PFSK-1 (cell line): ENCODE data around the gene OTC.

Experiments
- FOXP2 ChIP-seq: optimal IDR thresholded peaks from 2 replicates; pipeline ENCODE3; 2011; ENCODE audit warnings: borderline replicate concordance, control low read depth, inconsistent platforms; ENCODE audit not compliant: insufficient read depth; ENCODE audit errors: extremely low read length, extremely low read depth
- POLR2AphosphoS5 ChIP-seq: IDR thresholded peaks from 2 replicates; pipeline ENCODE4 v1.6.1; 2012; ENCODE audit warnings: low read depth, mild to moderate bottlenecking, control low read depth, low read length, moderate library complexity
- REST ChIP-seq, 2 experiments: IDR thresholded peaks; 2 replicates each; pipeline versions ENCODE4 v1.6.1 to v1.8.0; 2011 to 2012; ENCODE audit warnings: low read depth in 2 of 2, low read length in 2 of 2, control low read depth in 1 of 2, inconsistent platforms in 1 of 2, mild to moderate bottlenecking in 1 of 2, moderate library complexity in 1 of 2; ENCODE audit not compliant: insufficient read depth in 1 of 2
- SIN3A ChIP-seq: IDR thresholded peaks from 2 replicates; pipeline ENCODE4 v1.6.1; 2012; ENCODE audit warnings: mild to moderate bottlenecking, low read length, moderate library complexity, borderline replicate concordance; ENCODE audit not compliant: insufficient read depth
- TAF1 ChIP-seq: IDR thresholded peaks from 2 replicates; pipeline ENCODE4 v1.6.1; 2012; ENCODE audit warnings: low read length, control low read depth, borderline replicate concordance; ENCODE audit not compliant: insufficient read depth

Gene OTC

GRCh38 chrX:38431525-38431924, 79.1 kb downstream of the OTC start:
- TF ChIP-seq SIN3A (no peak), POLR2AphosphoS5 (no peak), REST (IDR thresholded peaks at IDR 0.05; ENCODE audit: insufficient read depth in 1 of 2, low read depth in 2 of 2, low read length in 2 of 2) (no peak), TAF1 (no peak), FOXP2 (no peak)

GRCh38 chrX:38435130-38435529, 82.7 kb downstream of the OTC start:
- no peak for TF ChIP-seq REST (IDR thresholded peaks at IDR 0.05; ENCODE audit: insufficient read depth in 1 of 2, low read depth in 2 of 2, low read length in 2 of 2)
- TF ChIP-seq POLR2AphosphoS5: no peak
- TF ChIP-seq FOXP2: no peak
- TF ChIP-seq TAF1: no peak
- TF ChIP-seq SIN3A: no peak

- TF ChIP-seq SIN3A (no peak), REST (IDR thresholded peaks at IDR 0.05; ENCODE audit: insufficient read depth in 1 of 2, low read depth in 2 of 2, low read length in 2 of 2) (no peak), POLR2AphosphoS5 (no peak), TAF1 (no peak), FOXP2 (no peak)
Observed at GRCh38 chrX:38437093-38437492, 84.7 kb downstream of the OTC start.

GRCh38 chrX:38438321-38438720, 85.9 kb downstream of the OTC start:
- TF ChIP-seq TAF1 (no peak), FOXP2 (no peak), SIN3A (no peak), REST (IDR thresholded peaks at IDR 0.05; ENCODE audit: insufficient read depth in 1 of 2, low read depth in 2 of 2, low read length in 2 of 2) (no peak), POLR2AphosphoS5 (no peak)

- no peak for TF ChIP-seq POLR2AphosphoS5
- no peak for TF ChIP-seq FOXP2
- TF ChIP-seq TAF1: no peak
- TF ChIP-seq REST (IDR thresholded peaks at IDR 0.05; ENCODE audit: insufficient read depth in 1 of 2, low read depth in 2 of 2, low read length in 2 of 2): no peak
- no peak for TF ChIP-seq SIN3A
Observed at GRCh38 chrX:38452603-38453002, 100.2 kb downstream of the OTC start.
